ENCODE results near the gene CDK13. TPM values are rescaled to one million over a fixed set of nuclear protein-coding genes. Genes with fewer than 3 reads are reported as not detected.

CDK13 gene
- polyA plus RNA-seq, 5 donors, result 52.1 to 78.0 (median 72.0) TPM

- DNase-seq, result no peak
Measured at GRCh38 chr7:40003597-40003996, 53.5 kb downstream of the CDK13 start.

GRCh38 chr7:40008223-40008815 is 58.3 kb downstream of the CDK13 start:
- no peak for DNase-seq

GRCh38 chr7:40009301-40009700 is 59.2 kb downstream of the CDK13 start:
- no peak for DNase-seq

GRCh38 chr7:40014376-40014775 is 64.3 kb downstream of the CDK13 start:
- no peak for DNase-seq

- DNase-seq, result peak; percentile 51 to 63
Measured at GRCh38 chr7:40015790-40016296, 65.8 kb downstream of the CDK13 start.

- DNase-seq, result no peak
Measured at GRCh38 chr7:40019558-40019957, 69.5 kb downstream of the CDK13 start.

- no peak for DNase-seq
Measured at GRCh38 chr7:40024048-40024447, 74.0 kb downstream of the CDK13 start.

- no peak for DNase-seq
Measured at GRCh38 chr7:40024841-40025240, 74.8 kb downstream of the CDK13 start.

- DNase-seq, result no peak
Measured at GRCh38 chr7:40027545-40027944, 77.5 kb downstream of the CDK13 start.

- DNase-seq, result no peak
Measured at GRCh38 chr7:40033826-40034225, 83.8 kb downstream of the CDK13 start.

GRCh38 chr7:40041456-40041855 is 91.4 kb downstream of the CDK13 start:
- DNase-seq, result no peak

- DNase-seq, result no peak
Measured at GRCh38 chr7:40043164-40043563, 93.1 kb downstream of the CDK13 start.

GRCh38 chr7:40047661-40048060 is 97.6 kb downstream of the CDK13 start:
- DNase-seq, result no peak

GRCh38 chr7:40057292-40057691 is 107.2 kb downstream of the CDK13 start:
- DNase-seq, result no peak

GRCh38 chr7:40058026-40058425 is 108.0 kb downstream of the CDK13 start:
- DNase-seq, result no peak

- DNase-seq, result no peak
Measured at GRCh38 chr7:40058636-40059035, 108.6 kb downstream of the CDK13 start.

- no peak for DNase-seq
Measured at GRCh38 chr7:40059057-40059456, 109.0 kb downstream of the CDK13 start.

GRCh38 chr7:40072268-40072667 is 122.2 kb downstream of the CDK13 start:
- DNase-seq, result no peak

GRCh38 chr7:40073239-40073638 is 123.2 kb downstream of the CDK13 start:
- no peak for DNase-seq

- DNase-seq, result no peak
Measured at GRCh38 chr7:40077849-40078248, 127.8 kb downstream of the CDK13 start.

- no peak for DNase-seq
Measured at GRCh38 chr7:40092182-40092581, 142.1 kb downstream of the CDK13 start.

GRCh38 chr7:40093631-40094350 is 143.7 kb downstream of the CDK13 start:
- no peak for DNase-seq

- DNase-seq, result no peak
Measured at GRCh38 chr7:40095230-40095629, 145.2 kb downstream of the CDK13 start.
